Measurements from ENCODE around the gene PACSIN2. TPM values are rescaled to one million over a fixed set of nuclear protein-coding genes. Genes with fewer than 3 reads are reported as not detected.

Gene PACSIN2
- total and polyA plus RNA-seq, 10 of the 15 experiments (the other 5 are each of a cell fraction or from before 2014, with no cell fraction given) = 0.93 to 78.7 (median 46.8) TPM

GRCh38 chr22:42893371-42894150 lies 121.4 kb downstream of the PACSIN2 start:
- no peak overlapping the region for H3K27ac ChIP-seq (ENCODE audit: control insufficient read depth, insufficient read depth)
- ChIA-PET SMC1A (ENCODE audit: uncharacterized antibody, unreplicated experiment) (interaction anchor here (0.8 to 3.8 kb wide), 11 partner anchors 8 to 140 kb away, joined by 3 to 17 read pairs (median 4); no protein-coding TSS in a partner anchor), POLR2A (interaction anchor here (0.8 to 2.1 kb wide), 5 partner anchors 29 to 143 kb away, joined by 3 to 7 read pairs (median 5); partner anchors contain the start of gene PACSIN2), RAD21 (ENCODE audit: unreplicated experiment) (interaction anchor here (0.9 to 3.6 kb wide), 8 partner anchors 25 to 120 kb away, joined by 3 to 16 read pairs (median 5); partner anchors contain the start of gene PACSIN2), CTCF (interaction anchor here (0.7 to 5.1 kb wide), 12 partner anchors 9 to 180 kb away, joined by 3 to 19 read pairs (median 4); no protein-coding TSS in a partner anchor)
- WGBS (ENCODE audit: insufficient coverage, insufficient replicate concordance, low lambda C conversion rate, missing lambda C conversion rate) = 75% methylated on average over 25 of the region's 25 CpGs
- peaks cover 37% of the 10 kb centered on the region for H3K79me2 ChIP-seq (ENCODE audit: control insufficient read depth, insufficient read depth, low read length)
- peaks cover 80% of the 10 kb centered on the region for H3K4me1 ChIP-seq (ENCODE audit: control insufficient read depth, insufficient read depth, low read length)
- no peak for FAIRE-seq
- DNase-seq (ENCODE audit: low read depth, low spot score) = no peak
- no peaks in the 10 kb centered on the region for H3K9me3 ChIP-seq (replicated peaks; ENCODE audit: control insufficient read depth, insufficient read depth, low read length)
- no peak overlapping the region for H3K4me2 ChIP-seq (ENCODE audit: control insufficient read depth, insufficient read depth)
- TF ChIP-seq RB1 (IDR thresholded peaks at IDR 0.05; ENCODE audit: borderline replicate concordance) (no peak), CHD1 (IDR thresholded peaks at IDR 0.05; ENCODE audit: low read depth, low read length) (no peak), BCL3 (IDR thresholded peaks at IDR 0.05; ENCODE audit: borderline replicate concordance, insufficient read depth, low read depth, low read length, poor library complexity, severe bottlenecking) (no peak), IKZF1 (conservative IDR thresholded peaks at IDR 0.05) (no peak), HDAC6 (IDR thresholded peaks at IDR 0.05; ENCODE audit: unreplicated experiment) (no peak)
- TF ChIP-seq, protein P1, sequence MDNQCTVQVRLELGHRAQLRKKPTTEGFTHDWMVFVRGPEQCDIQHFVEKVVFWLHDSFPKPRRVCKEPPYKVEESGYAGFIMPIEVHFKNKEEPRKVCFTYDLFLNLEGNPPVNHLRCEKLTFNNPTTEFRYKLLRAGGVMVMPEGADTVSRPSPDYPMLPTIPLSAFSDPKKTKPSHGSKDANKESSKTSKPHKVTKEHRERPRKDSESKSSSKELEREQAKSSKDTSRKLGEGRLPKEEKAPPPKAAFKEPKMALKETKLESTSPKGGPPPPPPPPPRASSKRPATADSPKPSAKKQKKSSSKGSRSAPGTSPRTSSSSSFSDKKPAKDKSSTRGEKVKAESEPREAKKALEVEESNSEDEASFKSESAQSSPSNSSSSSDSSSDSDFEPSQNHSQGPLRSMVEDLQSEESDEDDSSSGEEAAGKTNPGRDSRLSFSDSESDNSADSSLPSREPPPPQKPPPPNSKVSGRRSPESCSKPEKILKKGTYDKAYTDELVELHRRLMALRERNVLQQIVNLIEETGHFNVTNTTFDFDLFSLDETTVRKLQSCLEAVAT (IDR thresholded peaks at IDR 0.05) = peak; percentile 71
- H3K27me3 ChIP-seq (replicated peaks in 1 of 2; ENCODE audit: control insufficient read depth in 2 of 2, insufficient read depth in 2 of 2, low read length in 1 of 2) = no peaks in the 10 kb centered on the region
- intact Hi-C loops (cut with micrococcal nuclease; ENCODE audit: unreplicated experiment) (no loop called here), in situ Hi-C loops (cut with MboI) (no loop called here)
- no peak overlapping the region for H2AFZ ChIP-seq (ENCODE audit: control insufficient read depth, low read depth, low read length)
- no peak overlapping the region for H3K4me3 ChIP-seq
- no peak for ATAC-seq
- H3K36me3 ChIP-seq (ENCODE audit: control insufficient read depth in 2 of 2, insufficient read depth in 2 of 2, low read length in 1 of 2) = peaks cover 6 to 7% of the 10 kb centered on the region in 2 experiments
- no peaks in the 10 kb centered on the region for H4K20me1 ChIP-seq (ENCODE audit: control insufficient read depth, insufficient read depth)
- BruUV-seq (replicated peaks) = no TSS peak
- no peak overlapping the region for H3K9ac ChIP-seq (ENCODE audit: control insufficient read depth, insufficient read depth, low read length)

Data from GM12878 (cell line).